Measurements from ENCODE around the gene YPEL2.

GRCh38 chr17:59380474-59380873, 49.0 kb downstream of the YPEL2 start:
- TF ChIP-seq CTCF (optimal IDR thresholded peaks at IDR 0.05 in 1 of 3, IDR thresholded peaks at IDR 0.05 in 1 of 3, conservative IDR thresholded peaks at IDR 0.05 in 1 of 3; ENCODE audit: extremely low read depth in 1 of 3, insufficient read depth in 2 of 3, low read length in 3 of 3) (no peak), EZH2 (IDR thresholded peaks at IDR 0.05; ENCODE audit: low read length) (no peak)

Measured in keratinocyte (primary cell).